Measurements from ENCODE around the gene SLC34A1.

GRCh38 chr5:177385720-177386119, 1.5 kb downstream of the SLC34A1 start:
- TF ChIP-seq CTCF (IDR thresholded peaks at IDR 0.05) (no peak), EZH2 (IDR thresholded peaks at IDR 0.05; ENCODE audit: borderline replicate concordance, insufficient read depth, low read depth, low read length, poor library complexity, severe bottlenecking) (no peak)
